ENCODE results near the gene PCDH9.

DNA sequence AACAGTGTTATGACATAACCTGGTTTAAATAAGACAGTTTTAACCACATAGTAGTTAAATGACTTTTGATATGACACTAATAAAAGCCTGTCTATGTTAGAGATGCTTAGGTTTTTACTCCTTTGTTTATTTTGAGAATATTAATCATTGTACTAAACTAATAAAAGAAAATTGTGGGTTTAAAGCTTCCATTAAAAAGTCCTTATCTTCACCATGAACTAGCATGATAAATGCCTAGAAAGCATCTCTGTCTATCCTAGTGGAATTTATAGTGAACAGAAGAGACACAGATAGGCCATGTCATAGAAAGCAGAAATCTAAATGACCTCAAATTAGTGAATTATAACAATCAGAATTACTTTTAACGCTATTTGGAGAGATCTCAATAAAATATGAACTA lies 255.2 kb downstream of the PCDH9 start:
- TF ChIP-seq, protein P1, sequence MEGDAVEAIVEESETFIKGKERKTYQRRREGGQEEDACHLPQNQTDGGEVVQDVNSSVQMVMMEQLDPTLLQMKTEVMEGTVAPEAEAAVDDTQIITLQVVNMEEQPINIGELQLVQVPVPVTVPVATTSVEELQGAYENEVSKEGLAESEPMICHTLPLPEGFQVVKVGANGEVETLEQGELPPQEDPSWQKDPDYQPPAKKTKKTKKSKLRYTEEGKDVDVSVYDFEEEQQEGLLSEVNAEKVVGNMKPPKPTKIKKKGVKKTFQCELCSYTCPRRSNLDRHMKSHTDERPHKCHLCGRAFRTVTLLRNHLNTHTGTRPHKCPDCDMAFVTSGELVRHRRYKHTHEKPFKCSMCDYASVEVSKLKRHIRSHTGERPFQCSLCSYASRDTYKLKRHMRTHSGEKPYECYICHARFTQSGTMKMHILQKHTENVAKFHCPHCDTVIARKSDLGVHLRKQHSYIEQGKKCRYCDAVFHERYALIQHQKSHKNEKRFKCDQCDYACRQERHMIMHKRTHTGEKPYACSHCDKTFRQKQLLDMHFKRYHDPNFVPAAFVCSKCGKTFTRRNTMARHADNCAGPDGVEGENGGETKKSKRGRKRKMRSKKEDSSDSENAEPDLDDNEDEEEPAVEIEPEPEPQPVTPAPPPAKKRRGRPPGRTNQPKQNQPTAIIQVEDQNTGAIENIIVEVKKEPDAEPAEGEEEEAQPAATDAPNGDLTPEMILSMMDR (IDR thresholded peaks at IDR 0.05; ENCODE audit: insufficient read depth, low read depth, low read length) = no peak
- no peak for TF ChIP-seq EZH2 (IDR thresholded peaks at IDR 0.05; ENCODE audit: insufficient read depth, low read length)

Data from astrocyte (in vitro differentiated cells and primary cell).